WTC11 (cell line): ENCODE measurements around the gene SMC1B. TPM values are rescaled to one million over a fixed set of nuclear protein-coding genes. Genes with fewer than 3 reads are reported as not detected.

Experiments
- ATAC-seq: fragments of 200-7000 bp; cut with Tn5 transposase; 2 replicates; pipeline ENCODE4 v1.10.0; 2021; ENCODE audit warnings: mild to moderate bottlenecking, moderate library complexity
- CTCF ChIA-PET: fragments of 300-600 bp; sonication (Branson Sonifier 250); formaldehyde crosslinking; loops from one replicate; lab custom pipeline; 2021; ENCODE audit warnings: antibody characterized with exemption; lab: Charles Lee
- POLR2A ChIA-PET: fragments of 350-600 bp; sonication (Branson Sonifier 250); formaldehyde crosslinking; loops from one replicate; lab custom pipeline; 2021; ENCODE audit warnings: antibody characterized with exemption; lab: Charles Lee
- DNase-seq: peaks from one replicate; pipeline ENCODE4 v3.0.0; 2021; ENCODE audit warnings: low spot score
- H3K27ac Mint-ChIP-seq: 2 replicates; pipeline ENCODE4 v1.8.0; 2021; ENCODE audit warnings: mixed read lengths
- H3K27me3 Mint-ChIP-seq: 2 replicates; pipeline ENCODE4 v1.8.0; 2021; ENCODE audit warnings: low read depth, mild to moderate bottlenecking, moderate library complexity, mixed read lengths
- H3K36me3 Mint-ChIP-seq: 2 replicates; pipeline ENCODE4 v1.8.0; 2021; ENCODE audit warnings: mixed read lengths
- H3K4me1 Mint-ChIP-seq: 2 replicates; pipeline ENCODE4 v1.8.0; 2022; ENCODE audit warnings: mixed read lengths
- H3K4me3 Mint-ChIP-seq: 2 replicates; pipeline ENCODE4 v1.8.0; 2021; ENCODE audit warnings: mild to moderate bottlenecking, moderate library complexity, mixed read lengths
- H3K9me3 Mint-ChIP-seq: 2 replicates; pipeline ENCODE4 v1.8.0; 2021; ENCODE audit warnings: mixed read lengths
- AFF4 ChIP-seq: sonication (generic); formaldehyde crosslinking; IDR thresholded peaks from 2 replicates; pipeline ENCODE4 v1.8.1; 2023; ENCODE audit warnings: mild to moderate bottlenecking, missing genetic modification reagents, borderline replicate concordance
- CREB1 ChIP-seq: sonication (generic); formaldehyde crosslinking; IDR thresholded peaks from 2 replicates; pipeline ENCODE4 v1.8.0; 2023; ENCODE audit warnings: mild to moderate bottlenecking, missing genetic modification reagents
- E2F4 ChIP-seq: sonication (generic); formaldehyde crosslinking; IDR thresholded peaks from 2 replicates; pipeline ENCODE4 v1.8.1; 2022; ENCODE audit warnings: low read depth, mild to moderate bottlenecking, moderate library complexity, missing genetic modification reagents, borderline replicate concordance
- ETV6 ChIP-seq: sonication (generic); formaldehyde crosslinking; IDR thresholded peaks from 2 replicates; pipeline ENCODE4 v1.8.1; 2022; ENCODE audit warnings: mild to moderate bottlenecking, missing genetic modification reagents
- GTF2I ChIP-seq: fragments of 250-450 bp; sonication (Bioruptor Pico); conservative IDR thresholded peaks from 2 replicates; pipeline ENCODE4 v1.4.0; 2021; ENCODE audit warnings: mild to moderate bottlenecking
- HMGXB4 ChIP-seq: sonication (generic); formaldehyde crosslinking; IDR thresholded peaks from 2 replicates; pipeline ENCODE4 v1.8.1; 2023; ENCODE audit warnings: mild to moderate bottlenecking, moderate library complexity, missing genetic modification reagents
- MAX ChIP-seq: sonication (generic); formaldehyde crosslinking; IDR thresholded peaks from 2 replicates; pipeline ENCODE4 v1.8.0; 2022; ENCODE audit warnings: mild to moderate bottlenecking, missing genetic modification reagents
- NFE2L1 ChIP-seq: sonication (generic); formaldehyde crosslinking; IDR thresholded peaks from 2 replicates; pipeline ENCODE4 v1.8.1; 2023; ENCODE audit warnings: missing genetic modification reagents
- NR2C2 ChIP-seq: sonication (generic); formaldehyde crosslinking; IDR thresholded peaks from 2 replicates; pipeline ENCODE4 v1.8.0; 2022; ENCODE audit warnings: mild to moderate bottlenecking, missing genetic modification reagents
- SOX15 ChIP-seq: fragments of 250-450 bp; sonication (Bioruptor Pico); IDR thresholded peaks from 2 replicates; pipeline ENCODE4 v1.9.0; 2021; ENCODE audit warnings: mild to moderate bottlenecking
- TEAD1 ChIP-seq: sonication (generic); formaldehyde crosslinking; IDR thresholded peaks from 2 replicates; pipeline ENCODE4 v1.8.0; 2022; ENCODE audit warnings: mild to moderate bottlenecking, missing genetic modification reagents
- USF2 ChIP-seq: sonication (generic); formaldehyde crosslinking; IDR thresholded peaks from 2 replicates; pipeline ENCODE4 v1.8.1; 2023; ENCODE audit warnings: mild to moderate bottlenecking, missing genetic modification reagents, moderate library complexity
- ZNF138 ChIP-seq: sonication (generic); formaldehyde crosslinking; conservative IDR thresholded peaks from 2 replicates; pipeline ENCODE4 v1.8.1; 2022; ENCODE audit warnings: mild to moderate bottlenecking, moderate library complexity, missing genetic modification reagents
- ZNF232 ChIP-seq: sonication (generic); formaldehyde crosslinking; IDR thresholded peaks from 2 replicates; pipeline ENCODE4 v1.8.0; 2022; ENCODE audit warnings: mild to moderate bottlenecking, missing genetic modification reagents
- ZNF671 ChIP-seq: fragments of 250-450 bp; sonication (Bioruptor Pico); IDR thresholded peaks from 2 replicates; pipeline ENCODE4 v1.8.0; 2021; ENCODE audit warnings: mild to moderate bottlenecking
- ZSCAN18 ChIP-seq: fragments of 250-450 bp; sonication (Bioruptor Pico); IDR thresholded peaks from 2 replicates; pipeline ENCODE4 v2.1.2; 2022; ENCODE audit warnings: mild to moderate bottlenecking, moderate library complexity
- total RNA-seq: library from RNA; stranded (reverse); gene quantifications from 3 replicates; pipeline ENCODE4 v1.2.3, GENCODE V29; 2021

The SMC1B gene
- total RNA-seq, 1 experiment from 2014 or later = 0.07 TPM

GRCh38 chr22:45399712-45400445, 13.5 kb downstream of the SMC1B start:
- H3K9me3 Mint-ChIP-seq = peaks cover 4% of the 10 kb centered on the region
- H3K36me3 Mint-ChIP-seq = no peaks in the 10 kb centered on the region
- no peak for ATAC-seq
- TF ChIP-seq ZSCAN18 (CRISPR knock-in tag) (no peak), GTF2I (no peak), NR2C2 (CRISPR knock-in tag) (no peak), ZNF138 (no peak), ZNF232 (CRISPR knock-in tag) (no peak), CREB1 (CRISPR knock-in tag) (no peak), ETV6 (CRISPR knock-in tag) (no peak), TEAD1 (no peak), NFE2L1 (CRISPR knock-in tag) (no peak), MAX (no peak), SOX15 (CRISPR knock-in tag) (no peak), HMGXB4 (CRISPR knock-in tag) (no peak), AFF4 (CRISPR knock-in tag) (no peak)
- no peak overlapping the region for H3K4me3 Mint-ChIP-seq
- DNase-seq = no peak
- H3K27ac Mint-ChIP-seq = no peak overlapping the region
- ChIA-PET CTCF (interaction anchor here (0.6 kb wide), 1 partner anchor 37 kb away, joined by 3 read pairs; no protein-coding TSS in a partner anchor), POLR2A (no interaction called here)
- 0 out of 2 replicates have a peak, but pooled peaks cover 2% of the 10 kb centered on the region for H3K27me3 Mint-ChIP-seq
- peaks cover 4% of the 10 kb centered on the region; the same call in 1 of the 2 replicates for H3K4me1 Mint-ChIP-seq

- DNase-seq (no peak), ATAC-seq (no peak)
- Mint-ChIP-seq H3K9me3 (peaks cover 4% of the 10 kb centered on the region), H3K27ac (no peak overlapping the region), H3K4me3 (no peak overlapping the region), H3K4me1 (peaks cover 4% of the 10 kb centered on the region; the same call in 1 of the 2 replicates), H3K36me3 (no peaks in the 10 kb centered on the region), H3K27me3 (no peaks in the 10 kb centered on the region)
- no peak for TF ChIP-seq USF2
- TF ChIP-seq E2F4 (CRISPR knock-in tag) = no peak
- TF ChIP-seq ZNF671 (CRISPR knock-in tag) = no peak
- POLR2A ChIA-PET = no interaction called here
- CTCF ChIA-PET = interaction anchor here (0.5 to 1.8 kb wide), 16 partner anchors 8 to 296 kb away, joined by 3 to 9 read pairs (median 3); partner anchors contain the start of gene UPK3A
Measured at GRCh38 chr22:45398214-45398613, 15.2 kb downstream of the SMC1B start.
